ENCODE measurements around the gene SLC25A34. TPM values are rescaled to one million over a fixed set of nuclear protein-coding genes. Genes with fewer than 3 reads are reported as not detected.

SLC25A34 gene
- total RNA-seq, 1 donor from 2014 or later: 3.3 TPM

DNA sequence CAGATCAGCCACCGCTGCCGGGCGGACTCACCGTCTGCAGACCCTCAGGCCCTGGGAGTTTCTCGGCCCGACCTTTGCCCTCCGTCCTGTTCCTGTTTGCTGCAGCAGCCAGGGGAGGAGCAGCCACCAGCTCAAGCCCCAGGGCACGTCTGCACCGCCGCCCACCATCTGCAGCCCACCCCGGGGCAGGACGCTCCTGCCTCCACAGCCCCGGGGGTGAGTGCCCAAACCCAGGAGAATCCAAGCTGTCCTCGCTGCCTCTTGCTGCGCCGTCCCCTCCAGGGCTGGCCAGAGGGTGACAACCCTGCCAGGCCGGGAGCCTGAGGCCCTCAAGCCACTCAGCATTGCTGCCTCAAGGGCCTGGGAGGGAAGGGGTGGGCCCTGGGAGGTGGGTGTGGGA is 1.2 kb upstream of the SLC25A34 start:
- no peak for DNase-seq (ENCODE audit: low read depth, low spot score)
- Mint-ChIP-seq H3K4me1 (no peaks in the 10 kb centered on the region), H3K4me3 (no peak overlapping the region), H3K9me3 (no peaks in the 10 kb centered on the region), H3K27ac (ENCODE audit: unreplicated experiment) (no peak overlapping the region), H3K27me3 (ENCODE audit: low read depth) (no peaks in the 10 kb centered on the region), H3K36me3 (ENCODE audit: low read depth) (no peaks in the 10 kb centered on the region)
- TF ChIP-seq, protein P1, sequence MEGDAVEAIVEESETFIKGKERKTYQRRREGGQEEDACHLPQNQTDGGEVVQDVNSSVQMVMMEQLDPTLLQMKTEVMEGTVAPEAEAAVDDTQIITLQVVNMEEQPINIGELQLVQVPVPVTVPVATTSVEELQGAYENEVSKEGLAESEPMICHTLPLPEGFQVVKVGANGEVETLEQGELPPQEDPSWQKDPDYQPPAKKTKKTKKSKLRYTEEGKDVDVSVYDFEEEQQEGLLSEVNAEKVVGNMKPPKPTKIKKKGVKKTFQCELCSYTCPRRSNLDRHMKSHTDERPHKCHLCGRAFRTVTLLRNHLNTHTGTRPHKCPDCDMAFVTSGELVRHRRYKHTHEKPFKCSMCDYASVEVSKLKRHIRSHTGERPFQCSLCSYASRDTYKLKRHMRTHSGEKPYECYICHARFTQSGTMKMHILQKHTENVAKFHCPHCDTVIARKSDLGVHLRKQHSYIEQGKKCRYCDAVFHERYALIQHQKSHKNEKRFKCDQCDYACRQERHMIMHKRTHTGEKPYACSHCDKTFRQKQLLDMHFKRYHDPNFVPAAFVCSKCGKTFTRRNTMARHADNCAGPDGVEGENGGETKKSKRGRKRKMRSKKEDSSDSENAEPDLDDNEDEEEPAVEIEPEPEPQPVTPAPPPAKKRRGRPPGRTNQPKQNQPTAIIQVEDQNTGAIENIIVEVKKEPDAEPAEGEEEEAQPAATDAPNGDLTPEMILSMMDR (conservative IDR thresholded peaks at IDR 0.05): no peak

DNA sequence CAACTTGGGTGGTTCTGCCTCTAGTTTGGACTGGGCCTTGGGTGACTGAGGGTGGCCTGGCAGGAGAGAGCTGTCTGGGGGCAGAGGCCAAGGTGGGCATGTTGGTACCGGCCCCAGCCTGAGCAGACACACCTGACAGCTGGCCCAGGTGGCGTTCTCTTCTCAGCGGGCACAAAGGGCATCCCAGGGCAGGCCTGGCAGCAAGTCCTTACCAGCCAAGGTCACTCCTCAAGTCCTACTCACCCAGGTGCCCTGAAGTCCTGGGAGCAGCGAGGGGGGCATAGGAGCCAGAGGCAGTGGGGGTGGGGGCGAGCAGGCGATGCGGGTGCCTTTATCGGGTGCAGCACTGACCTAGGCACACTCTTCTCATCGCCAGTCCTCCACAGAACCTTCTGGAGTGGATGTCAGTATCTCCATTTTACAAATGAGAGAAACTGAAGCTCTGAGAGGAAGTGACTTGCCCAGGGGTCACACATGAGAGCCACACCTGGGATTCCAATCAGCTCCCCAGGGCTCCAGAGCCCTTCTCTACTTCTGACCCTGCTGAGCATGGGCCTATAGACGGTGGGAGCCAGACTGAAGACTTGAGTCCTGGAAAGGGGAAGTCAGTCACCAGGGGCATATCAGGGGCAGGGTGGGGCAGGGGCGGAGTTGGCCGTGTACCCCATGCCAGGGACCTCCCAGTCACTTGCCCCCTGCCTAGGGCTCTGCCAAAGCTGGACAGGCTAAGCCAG is 587 bp upstream of the SLC25A34 start:
- no peaks in the 10 kb centered on the region for H3K4me1 Mint-ChIP-seq
- H3K27ac Mint-ChIP-seq (ENCODE audit: unreplicated experiment): no peak overlapping the region
- no peaks in the 10 kb centered on the region for H3K27me3 Mint-ChIP-seq (ENCODE audit: low read depth)
- no peaks in the 10 kb centered on the region for H3K9me3 Mint-ChIP-seq
- H3K4me3 Mint-ChIP-seq: no peak overlapping the region
- DNase-seq (ENCODE audit: low read depth, low spot score): no peak
- TF ChIP-seq, protein P1 (conservative IDR thresholded peaks at IDR 0.05): no peak
- H3K36me3 Mint-ChIP-seq (ENCODE audit: low read depth): no peaks in the 10 kb centered on the region

DNA sequence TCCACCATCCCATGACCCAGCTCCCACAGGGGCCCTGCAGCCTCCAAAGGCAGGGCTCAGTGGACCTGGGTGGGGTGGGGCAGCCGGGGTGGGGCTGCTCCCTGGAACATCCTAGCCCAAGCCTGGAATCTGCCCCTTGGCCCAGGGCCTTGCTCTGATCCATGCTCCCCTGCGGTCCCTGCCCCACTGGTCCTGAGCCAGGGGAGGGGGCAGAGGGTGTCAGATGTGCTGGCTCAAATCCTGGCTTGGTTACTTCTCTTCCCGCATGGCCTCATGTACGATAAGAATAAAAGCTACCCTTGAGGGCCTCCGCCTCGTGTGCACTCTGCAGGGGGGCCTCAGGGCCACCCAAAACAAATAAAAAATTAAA is 819 bp downstream of the SLC25A34 start:
- no peak for DNase-seq (ENCODE audit: low read depth, low spot score)
- H3K27me3 Mint-ChIP-seq (ENCODE audit: low read depth): no peaks in the 10 kb centered on the region
- peaks cover 8% of the 10 kb centered on the region for H3K4me1 Mint-ChIP-seq
- no peak overlapping the region for H3K4me3 Mint-ChIP-seq
- no peaks in the 10 kb centered on the region for H3K36me3 Mint-ChIP-seq (ENCODE audit: low read depth)
- H3K9me3 Mint-ChIP-seq: no peaks in the 10 kb centered on the region
- TF ChIP-seq, protein P1 (conservative IDR thresholded peaks at IDR 0.05): no peak
- H3K27ac Mint-ChIP-seq (ENCODE audit: unreplicated experiment): no peak overlapping the region

DNA sequence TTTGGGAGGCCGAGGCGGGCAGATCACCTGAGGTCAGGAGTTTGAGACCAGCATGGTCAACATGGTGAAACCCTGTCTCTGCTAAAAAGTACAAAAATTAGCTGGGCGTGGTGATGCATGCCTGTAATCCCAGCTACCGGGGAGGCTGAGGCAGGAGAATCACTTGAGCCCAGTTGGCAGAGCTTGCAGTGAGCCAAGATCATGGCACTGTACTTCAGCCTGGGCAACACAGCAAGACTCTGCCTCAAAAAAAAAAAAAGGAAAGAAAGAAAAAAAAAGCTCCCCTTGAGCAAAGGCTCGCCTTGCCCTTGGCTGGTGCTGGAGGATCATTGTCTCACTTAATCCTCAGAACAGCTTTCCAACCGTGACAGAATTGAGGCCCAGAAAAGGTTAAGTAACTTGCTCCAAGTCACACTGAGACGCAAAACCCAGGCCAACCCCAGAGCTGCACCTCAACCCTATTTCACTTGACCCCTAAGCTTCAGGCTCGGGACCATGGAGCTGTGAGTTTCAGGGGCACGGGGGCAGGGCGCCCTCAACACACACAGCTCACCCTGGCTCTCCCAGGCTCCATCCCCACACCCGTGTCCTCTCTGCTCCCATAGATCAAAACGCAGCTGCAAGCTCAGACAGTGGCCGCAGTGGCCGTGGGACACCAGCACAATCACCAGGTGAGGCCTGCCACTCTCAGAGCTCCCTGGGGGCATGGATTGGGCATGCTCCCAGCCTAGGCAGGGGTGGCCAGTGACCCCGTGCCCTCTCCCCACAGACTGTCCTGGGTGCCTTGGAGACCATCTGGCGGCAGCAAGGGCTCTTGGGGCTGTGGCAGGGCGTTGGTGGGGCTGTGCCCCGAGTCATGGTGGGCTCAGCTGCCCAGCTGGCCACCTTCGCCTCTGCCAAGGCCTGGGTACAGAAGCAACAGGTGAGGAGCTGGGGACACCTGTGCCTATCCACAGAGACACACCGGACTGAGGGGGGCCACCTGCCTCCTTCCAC is 1.6 kb downstream of the SLC25A34 start:
- Mint-ChIP-seq H3K27ac (ENCODE audit: unreplicated experiment) (peak overlapping the region; percentile 84), H3K27me3 (ENCODE audit: low read depth) (no peaks in the 10 kb centered on the region), H3K9me3 (no peaks in the 10 kb centered on the region), H3K4me3 (no peak overlapping the region), H3K36me3 (ENCODE audit: low read depth) (no peaks in the 10 kb centered on the region), H3K4me1 (peaks cover 8% of the 10 kb centered on the region)
- TF ChIP-seq, protein P1 (conservative IDR thresholded peaks at IDR 0.05): no peak
- no peak for DNase-seq (ENCODE audit: low read depth, low spot score)

DNA sequence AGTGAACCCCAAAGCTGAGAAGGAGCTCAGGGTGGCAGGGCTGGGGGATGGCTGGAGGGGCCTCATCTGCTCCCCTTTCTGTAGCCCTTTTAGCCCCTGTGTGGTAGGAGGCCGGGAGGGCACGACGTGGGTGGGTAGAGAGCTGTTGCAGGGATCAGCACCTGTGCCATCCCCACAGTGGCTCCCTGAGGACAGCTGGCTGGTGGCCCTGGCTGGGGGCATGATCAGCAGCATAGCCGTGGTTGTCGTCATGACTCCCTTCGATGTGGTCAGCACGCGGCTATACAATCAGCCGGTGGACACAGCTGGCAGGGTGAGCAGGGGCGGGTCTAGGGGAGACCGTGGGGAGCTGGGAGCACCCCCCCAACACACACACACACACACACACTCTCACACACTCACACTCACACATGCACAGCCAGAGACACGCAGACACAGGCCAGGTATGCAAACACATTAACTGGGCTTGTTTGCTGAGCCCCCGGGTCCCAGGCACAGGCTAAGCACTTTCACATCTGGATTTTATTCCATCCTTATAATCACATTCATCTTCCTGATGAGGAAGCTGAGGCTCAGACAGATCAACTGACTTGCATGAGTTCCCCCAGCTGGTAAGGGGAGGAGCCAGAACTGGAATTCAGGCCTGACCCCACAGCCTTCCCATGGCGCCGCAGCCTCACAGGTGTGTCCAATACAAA is 2.5 kb downstream of the SLC25A34 start:
- H3K27ac Mint-ChIP-seq (ENCODE audit: unreplicated experiment): no peak overlapping the region
- TF ChIP-seq, protein P1 (conservative IDR thresholded peaks at IDR 0.05): no peak

More for the DNA sequence above, 2.5 kb downstream of the SLC25A34 start:
- Mint-ChIP-seq H3K27me3 (ENCODE audit: low read depth) (no peaks in the 10 kb centered on the region), H3K9me3 (no peaks in the 10 kb centered on the region), H3K4me1 (peaks cover 8% of the 10 kb centered on the region), H3K36me3 (ENCODE audit: low read depth) (no peaks in the 10 kb centered on the region), H3K4me3 (no peak overlapping the region)
- DNase-seq (ENCODE audit: low read depth, low spot score): no peak

Data from neural crest cell (in vitro differentiated cells).